Endodermal cell (in vitro differentiated cells): ENCODE results near the gene OGFOD2. TPM values are rescaled to one million over a fixed set of nuclear protein-coding genes. Genes with fewer than 3 reads are reported as not detected.

Source experiments
- DNase-seq: peaks from one replicate; pipeline ENCODE4 v3.0.0-alpha.2; 2017
- H3K27ac ChIP-seq: 2 replicates; pipeline ENCODE4 v1.5.1; 2013; ENCODE audit warnings: mild to moderate bottlenecking, low read depth, low read length, moderate library complexity
- H3K27me3 ChIP-seq: 2 replicates; pipeline ENCODE4 v1.6.1; 2013; ENCODE audit warnings: mild to moderate bottlenecking, low read length, moderate library complexity; ENCODE audit not compliant: insufficient read depth, control insufficient read depth, poor library complexity, severe bottlenecking
- H3K36me3 ChIP-seq: 2 replicates; pipeline ENCODE4 v1.7.0; 2013; ENCODE audit warnings: mild to moderate bottlenecking, low read length, moderate library complexity; ENCODE audit not compliant: control insufficient read depth, insufficient read depth
- H3K4me1 ChIP-seq: one replicate; pipeline ENCODE4 v1.7.0; 2013; ENCODE audit warnings: low read length; ENCODE audit not compliant: control insufficient read depth, insufficient read depth
- H3K4me3 ChIP-seq: 2 replicates; pipeline ENCODE4 v1.5.1; 2013; ENCODE audit warnings: mild to moderate bottlenecking, low read length, moderate library complexity
- H3K9ac ChIP-seq: 2 replicates; pipeline ENCODE4 v1.6.1; 2013; ENCODE audit warnings: mild to moderate bottlenecking, low read length, moderate library complexity; ENCODE audit not compliant: poor library complexity, severe bottlenecking; ENCODE audit errors: extremely low read depth
- H3K9me3 ChIP-seq: 2 replicates; pipeline ENCODE4 v1.6.1; 2013; ENCODE audit warnings: mild to moderate bottlenecking, low read length, moderate library complexity; ENCODE audit not compliant: control insufficient read depth
- H3K27ac Mint-ChIP-seq: 2 replicates; pipeline ENCODE4 v1.8.0; 2020; ENCODE audit warnings: mixed read lengths
- H3K27me3 Mint-ChIP-seq: 2 replicates; pipeline ENCODE4 v1.8.0; 2021; ENCODE audit warnings: mild to moderate bottlenecking, mixed read lengths; ENCODE audit not compliant: insufficient read depth
- H3K36me3 Mint-ChIP-seq: 2 replicates; pipeline ENCODE4 v1.8.0; 2020; ENCODE audit warnings: low read depth, mixed read lengths
- H3K4me1 Mint-ChIP-seq: 2 replicates; pipeline ENCODE4 v1.8.0; 2020; ENCODE audit warnings: mixed read lengths
- H3K4me3 Mint-ChIP-seq: 2 replicates; pipeline ENCODE4 v1.8.0; 2020; ENCODE audit warnings: mild to moderate bottlenecking, moderate library complexity, mixed read lengths
- H3K9me3 Mint-ChIP-seq: 2 replicates; pipeline ENCODE4 v1.8.0; 2020; ENCODE audit warnings: mild to moderate bottlenecking, mixed read lengths
- CTCF ChIP-seq: fragments of 200-600 bp; sonication (generic); conservative IDR thresholded peaks from 2 replicates; pipeline ENCODE4 v1.5.0; 2021; ENCODE audit warnings: antibody characterized with exemption, mild to moderate bottlenecking
- WGBS, 2 experiments: methylation state at CpG; one replicate each; pipeline versions ENCODE4 v1.1.5 to v1.1.7; 2013; ENCODE audit warnings: missing lambda C conversion rate in 2 of 2, mixed read lengths in 1 of 2; ENCODE audit not compliant: insufficient coverage in 1 of 2, insufficient read length in 1 of 2; 5-methylcytosine and 5-hydroxymethylcytosine counted together
- total RNA-seq, 2 donors: library from RNA; stranded (reverse); fragmentation: NEBNext Ultra II Directional in 1 of 2; extraction: Animal tissue kit (Norgen Biotek cat#: 25700) in 1 of 2; gene quantifications; 2 replicates in 1 of 2; 3 replicates in 1 of 2; pipeline ENCODE4 v1.2.1, GENCODE V29; 2021

OGFOD2 gene
- total RNA-seq, 2 donors from 2014 or later: 17.5 to 19.9 TPM

DNA sequence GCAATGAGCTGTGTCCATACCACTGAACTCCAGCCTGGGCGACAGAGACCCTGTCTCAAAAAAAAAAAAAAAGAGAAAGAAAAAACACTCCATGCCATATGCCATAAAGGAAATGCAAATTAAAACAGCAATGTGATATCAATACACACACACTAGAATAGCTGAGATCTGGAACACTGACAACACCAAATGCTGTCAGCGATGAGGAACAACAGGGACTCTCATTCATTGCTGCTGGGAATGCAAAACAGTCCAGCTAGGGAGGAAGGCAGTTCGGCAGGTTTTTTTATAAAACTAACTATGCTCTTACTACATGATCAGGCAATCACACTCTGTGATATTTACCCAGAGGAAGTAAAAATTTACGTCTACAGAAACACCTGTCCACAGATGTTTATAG is 5.4 kb upstream of the OGFOD2 start:
- Histone ChIP-seq H3K9ac (no peak overlapping the region), H3K4me1 (peaks cover 3% of the 10 kb centered on the region), H3K36me3 (no peaks in the 10 kb centered on the region), H3K27ac (no peak overlapping the region), H3K9me3 (no peaks in the 10 kb centered on the region), H3K27me3 (no peaks in the 10 kb centered on the region), H3K4me3 (no peak overlapping the region)
- TF ChIP-seq CTCF: no peak
- peaks cover 6% of the 10 kb centered on the region for H3K27me3 Mint-ChIP-seq
- H3K9me3 Mint-ChIP-seq: no peaks in the 10 kb centered on the region
- no peak overlapping the region for H3K4me3 Mint-ChIP-seq
- H3K36me3 Mint-ChIP-seq: no peaks in the 10 kb centered on the region
- H3K4me1 Mint-ChIP-seq: peaks cover 4% of the 10 kb centered on the region
- WGBS, 2 experiments: 87 to 91% methylated on average over 3 of the region's 4 CpGs
- H3K27ac Mint-ChIP-seq: no peak overlapping the region
- DNase-seq: no peak

- Mint-ChIP-seq H3K27me3 (no peaks in the 10 kb centered on the region), H3K36me3 (no peaks in the 10 kb centered on the region), H3K4me1 (peaks cover 13% of the 10 kb centered on the region), H3K4me3 (peak overlapping the region; percentile 96), H3K9me3 (no peaks in the 10 kb centered on the region), H3K27ac (peak overlapping the region; percentile 98)
- H3K36me3 ChIP-seq: peaks cover 14% of the 10 kb centered on the region
- TF ChIP-seq CTCF: no peak
- H3K27me3 ChIP-seq: no peaks in the 10 kb centered on the region
- peaks cover 3% of the 10 kb centered on the region for H3K4me1 ChIP-seq
- H3K9me3 ChIP-seq: no peaks in the 10 kb centered on the region
- peak overlapping the region; percentile 92 for H3K9ac ChIP-seq
- H3K4me3 ChIP-seq: peak overlapping the region; percentile 92
- DNase-seq: peak; percentile 100
- peak overlapping the region; percentile 96 for H3K27ac ChIP-seq
- WGBS, 2 experiments: 0 to 1% methylated on average over 22 to 32 of the region's 32 CpGs
Observed at GRCh38 chr12:122974274-122974891, 661 bp upstream of the OGFOD2 start.

DNA sequence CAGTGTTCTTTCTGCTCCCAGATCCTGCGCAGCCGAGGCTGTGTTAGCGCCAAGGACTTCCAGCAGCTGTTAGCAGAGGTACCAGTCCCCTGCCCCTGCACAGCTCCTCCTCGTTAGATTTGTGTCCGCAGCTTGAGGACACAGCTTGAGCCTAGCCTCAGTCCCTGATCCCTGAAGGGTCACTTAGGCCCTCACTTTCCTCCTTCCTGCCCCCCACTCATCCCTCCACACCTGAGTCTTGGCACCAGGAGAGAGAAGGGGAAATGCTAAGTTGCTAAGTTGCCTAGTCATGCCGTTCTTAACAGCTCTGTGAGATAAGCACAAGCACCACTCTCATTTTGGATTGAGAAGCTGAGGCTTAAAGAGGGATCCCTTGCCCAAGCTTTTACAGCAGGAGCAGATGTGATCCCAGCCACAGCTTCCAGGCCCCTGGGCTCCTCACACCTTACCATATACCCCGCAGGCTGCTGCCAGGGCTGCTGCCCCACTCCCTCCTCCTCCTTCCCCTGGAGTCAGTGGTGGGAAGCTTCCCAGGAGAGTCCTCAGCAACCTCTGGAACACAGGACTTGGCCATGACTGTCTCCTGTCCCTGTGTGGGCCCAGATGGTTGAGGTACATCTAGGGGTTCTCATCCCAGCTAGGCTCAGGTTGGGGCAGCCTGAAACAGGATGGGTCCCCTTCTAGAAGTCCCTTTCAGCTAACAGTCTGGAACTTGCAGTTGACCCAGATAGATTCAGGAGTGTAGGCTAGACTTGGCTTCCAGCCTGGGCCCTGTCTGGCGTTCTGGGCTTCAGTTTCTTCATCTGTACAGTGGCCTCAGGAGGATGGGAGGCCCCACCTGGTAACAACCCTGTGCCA is 975 bp downstream of the OGFOD2 start:
- Mint-ChIP-seq H3K9me3 (no peaks in the 10 kb centered on the region), H3K27me3 (no peaks in the 10 kb centered on the region), H3K4me3 (peak overlapping the region; percentile 96), H3K36me3 (no peaks in the 10 kb centered on the region), H3K27ac (peak overlapping the region; percentile 98), H3K4me1 (peaks cover 13% of the 10 kb centered on the region)
- peaks cover 8% of the 10 kb centered on the region for H3K4me1 ChIP-seq
- peaks cover 14% of the 10 kb centered on the region for H3K36me3 ChIP-seq
- H3K9ac ChIP-seq: peak overlapping the region; percentile 92
- no peak overlapping the region for H3K27ac ChIP-seq
- H3K9me3 ChIP-seq: no peaks in the 10 kb centered on the region
- peak; percentile 68 for DNase-seq
- H3K27me3 ChIP-seq: no peaks in the 10 kb centered on the region
- TF ChIP-seq CTCF: no peak
- peak overlapping the region; percentile 92 for H3K4me3 ChIP-seq
- WGBS, 2 experiments: 23 to 37% methylated on average over 6 to 8 of the region's 8 CpGs
